NCI-H146 treated with DMSO at 0.1 percent for 48 hours (cell line): ENCODE data around the gene CCDC197.

Experiments
- DNase-seq: peaks from one replicate; lab custom pipeline; 2025; ENCODE audit not compliant: unreplicated experiment; lab: John Stamatoyannopoulos, UW

The CCDC197 gene

GRCh38 chr14:93977171-93977570 lies 19.9 kb upstream of the CCDC197 start:
- DNase-seq, result no peak

- DNase-seq, result no peak
Measured at GRCh38 chr14:93977790-93978581, 19.1 kb upstream of the CCDC197 start.

GRCh38 chr14:93978735-93979134 lies 18.4 kb upstream of the CCDC197 start:
- no peak for DNase-seq

- no peak for DNase-seq
Measured at GRCh38 chr14:93980456-93981201, 16.5 kb upstream of the CCDC197 start.

GRCh38 chr14:93981316-93982229 lies 15.5 kb upstream of the CCDC197 start:
- DNase-seq, result no peak

- DNase-seq, result no peak
Measured at GRCh38 chr14:93982230-93983007, 14.7 kb upstream of the CCDC197 start.

GRCh38 chr14:93984070-93984469 lies 13.0 kb upstream of the CCDC197 start:
- no peak for DNase-seq

GRCh38 chr14:93984987-93985410 lies 12.1 kb upstream of the CCDC197 start:
- DNase-seq, result no peak

GRCh38 chr14:93986955-93987354 lies 10.1 kb upstream of the CCDC197 start:
- DNase-seq, result no peak

GRCh38 chr14:93987376-93987775 lies 9.7 kb upstream of the CCDC197 start:
- DNase-seq, result no peak

- no peak for DNase-seq
Measured at GRCh38 chr14:93987815-93988476, 9.2 kb upstream of the CCDC197 start.

- no peak for DNase-seq
Measured at GRCh38 chr14:93989939-93990338, 7.2 kb upstream of the CCDC197 start.

GRCh38 chr14:93991212-93991611 lies 5.9 kb upstream of the CCDC197 start:
- DNase-seq, result no peak

- DNase-seq, result no peak
Measured at GRCh38 chr14:93991649-93992048, 5.5 kb upstream of the CCDC197 start.

- no peak for DNase-seq
Measured at GRCh38 chr14:93993382-93993781, 3.7 kb upstream of the CCDC197 start.

GRCh38 chr14:93994919-93995682 lies 2.0 kb upstream of the CCDC197 start:
- DNase-seq, result no peak

- no peak for DNase-seq
Measured at GRCh38 chr14:93996130-93996695, 888 bp upstream of the CCDC197 start.

- DNase-seq, result no peak
Measured at GRCh38 chr14:93997916-93998870, 1.1 kb downstream of the CCDC197 start.
